ENCODE data around the gene PNPLA2. TPM values are rescaled to one million over a fixed set of nuclear protein-coding genes. Genes with fewer than 3 reads are reported as not detected.
A peak's percentile ranks its signal among the peaks of the same experiment; 100 is the strongest.

The PNPLA2 gene, protein sequence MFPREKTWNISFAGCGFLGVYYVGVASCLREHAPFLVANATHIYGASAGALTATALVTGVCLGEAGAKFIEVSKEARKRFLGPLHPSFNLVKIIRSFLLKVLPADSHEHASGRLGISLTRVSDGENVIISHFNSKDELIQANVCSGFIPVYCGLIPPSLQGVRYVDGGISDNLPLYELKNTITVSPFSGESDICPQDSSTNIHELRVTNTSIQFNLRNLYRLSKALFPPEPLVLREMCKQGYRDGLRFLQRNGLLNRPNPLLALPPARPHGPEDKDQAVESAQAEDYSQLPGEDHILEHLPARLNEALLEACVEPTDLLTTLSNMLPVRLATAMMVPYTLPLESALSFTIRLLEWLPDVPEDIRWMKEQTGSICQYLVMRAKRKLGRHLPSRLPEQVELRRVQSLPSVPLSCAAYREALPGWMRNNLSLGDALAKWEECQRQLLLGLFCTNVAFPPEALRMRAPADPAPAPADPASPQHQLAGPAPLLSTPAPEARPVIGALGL
- polyA plus RNA-seq (2014; cell fraction: cytosol; rRNA removed): 23.7 and 25.9 TPM in 2 replicates
- 119 and 135 TPM in 2 replicates for polyA plus RNA-seq (2014; cell fraction: nucleus; rRNA removed)

DNA sequence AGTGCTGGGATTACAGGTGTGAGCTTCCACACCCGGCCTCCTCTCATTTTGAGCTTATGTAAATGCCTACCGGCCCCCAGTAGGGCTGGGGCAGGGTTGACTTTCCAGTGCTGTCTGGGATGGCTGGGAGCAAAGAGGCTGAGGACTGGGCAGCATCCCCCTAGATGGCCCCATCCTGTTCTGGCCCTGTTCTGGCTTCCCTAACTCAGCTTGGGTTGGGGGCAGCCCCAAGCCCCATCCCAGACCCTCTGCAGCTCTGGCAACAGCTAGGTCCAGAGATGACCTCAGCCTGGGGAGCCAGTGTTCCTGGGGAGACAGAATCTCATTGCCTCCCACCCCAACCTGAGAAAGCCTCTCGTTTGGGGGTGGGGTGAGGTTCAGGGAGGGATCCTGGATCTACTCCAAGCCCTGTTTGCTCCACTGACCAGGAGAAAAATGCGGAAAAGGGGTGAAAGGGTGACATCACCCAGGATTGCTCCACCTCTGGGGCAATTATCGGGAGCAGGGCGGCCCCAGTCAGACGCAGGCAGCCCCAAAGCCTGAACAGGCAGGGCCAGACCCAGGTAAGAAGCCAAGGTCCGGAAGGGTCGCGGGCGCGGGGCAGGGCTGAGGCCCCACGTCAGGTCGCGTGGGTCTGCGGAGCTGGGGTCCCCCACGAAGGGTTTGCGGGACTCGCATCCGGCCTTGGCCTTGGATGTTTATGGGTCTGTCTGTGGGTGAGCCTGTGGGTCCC lies at the start of gene PNPLA2:
Gene PNPLA2 (plus strand): TSS at position 519 of the 733 bp plus-strand sequence. CDS start 805 bp downstream, outside the sequence.
- no peak for DNase-seq (ENCODE audit: low spot score)

DNA sequence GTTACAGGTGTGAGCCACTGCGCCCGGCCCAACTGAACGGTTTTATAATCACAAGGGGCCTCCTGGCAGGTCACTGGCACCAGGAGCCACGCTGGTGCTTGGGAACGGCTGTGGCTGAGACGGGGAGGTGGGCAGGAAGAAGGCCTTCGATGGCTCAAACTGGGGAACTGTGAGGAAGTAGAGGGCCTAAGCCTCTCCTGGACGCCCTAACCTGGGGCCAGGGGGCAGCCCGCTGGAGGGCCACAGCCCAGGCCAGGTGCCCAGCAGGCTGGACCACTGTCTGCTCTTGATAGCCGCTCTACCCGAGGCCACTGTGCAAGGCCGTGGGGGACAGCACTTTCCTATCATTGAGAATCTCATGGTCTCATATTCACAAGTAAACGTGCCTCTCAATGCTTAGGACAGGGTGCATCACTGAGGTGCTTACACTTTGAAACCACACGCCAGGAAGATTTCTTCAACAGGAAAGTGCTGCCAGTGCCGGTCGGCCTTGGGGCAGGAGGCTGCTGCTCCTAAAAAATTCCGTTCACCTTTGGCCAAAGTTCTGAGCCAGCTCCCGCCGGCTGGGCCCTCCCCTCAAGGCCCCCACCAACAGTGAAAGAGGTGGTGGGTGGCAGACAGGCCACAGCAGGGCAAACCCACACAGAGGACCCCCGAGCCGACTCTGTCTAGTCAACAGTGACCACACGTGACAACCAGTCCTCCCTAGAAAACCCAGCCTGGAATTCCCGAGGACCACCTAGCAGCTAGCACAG lies 48.6 kb upstream of the PNPLA2 start:
- DNase-seq (ENCODE audit: low spot score): no peak

DNA sequence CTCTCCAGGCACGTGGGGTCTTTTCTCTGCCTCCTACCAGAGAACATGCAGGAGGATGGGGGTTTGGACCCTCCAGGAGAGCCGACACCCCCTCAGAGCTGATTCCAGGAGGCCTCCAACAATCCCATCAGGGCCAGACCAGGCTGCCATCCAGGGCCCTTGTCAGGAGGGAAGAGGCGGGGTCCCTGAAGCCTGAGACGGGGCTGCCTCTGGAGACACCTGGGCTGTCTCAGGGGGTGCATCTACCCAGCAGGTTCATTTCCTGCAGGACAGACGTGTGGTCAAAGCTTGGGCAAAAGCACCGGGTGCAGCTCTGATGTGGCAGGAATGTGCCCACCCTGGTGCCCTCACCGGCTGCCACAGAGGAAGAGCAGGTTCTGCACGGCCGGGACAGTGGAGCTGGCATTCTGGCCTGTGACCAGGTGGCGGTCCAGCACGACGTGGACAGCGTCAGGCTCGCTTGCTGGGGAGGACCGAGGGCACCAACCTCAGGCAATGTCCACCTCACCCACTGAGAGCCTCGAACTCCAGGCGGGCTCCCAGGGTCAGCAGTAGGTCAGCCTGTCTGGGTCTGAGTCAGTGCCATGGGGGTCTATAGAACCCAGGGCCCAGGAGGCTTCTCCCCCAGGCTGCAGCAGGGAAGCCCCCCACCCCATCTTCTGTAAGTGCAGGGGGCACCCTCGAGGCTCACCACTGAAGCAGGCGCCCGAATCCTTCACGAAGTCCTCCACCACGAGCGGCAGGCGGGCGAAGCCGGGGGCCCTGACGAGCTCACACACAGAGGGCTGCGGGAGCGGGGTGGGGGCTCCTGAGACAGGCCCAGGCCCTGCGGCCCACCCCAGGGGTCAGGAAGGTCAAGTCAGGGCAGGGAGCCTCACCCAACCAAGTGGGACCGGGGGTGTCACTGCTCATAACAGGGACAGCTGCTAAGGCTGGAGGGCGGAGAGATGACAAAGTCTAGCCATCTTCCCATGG lies 47.8 kb upstream of the PNPLA2 start:
- no peak for DNase-seq (ENCODE audit: low spot score)

DNA sequence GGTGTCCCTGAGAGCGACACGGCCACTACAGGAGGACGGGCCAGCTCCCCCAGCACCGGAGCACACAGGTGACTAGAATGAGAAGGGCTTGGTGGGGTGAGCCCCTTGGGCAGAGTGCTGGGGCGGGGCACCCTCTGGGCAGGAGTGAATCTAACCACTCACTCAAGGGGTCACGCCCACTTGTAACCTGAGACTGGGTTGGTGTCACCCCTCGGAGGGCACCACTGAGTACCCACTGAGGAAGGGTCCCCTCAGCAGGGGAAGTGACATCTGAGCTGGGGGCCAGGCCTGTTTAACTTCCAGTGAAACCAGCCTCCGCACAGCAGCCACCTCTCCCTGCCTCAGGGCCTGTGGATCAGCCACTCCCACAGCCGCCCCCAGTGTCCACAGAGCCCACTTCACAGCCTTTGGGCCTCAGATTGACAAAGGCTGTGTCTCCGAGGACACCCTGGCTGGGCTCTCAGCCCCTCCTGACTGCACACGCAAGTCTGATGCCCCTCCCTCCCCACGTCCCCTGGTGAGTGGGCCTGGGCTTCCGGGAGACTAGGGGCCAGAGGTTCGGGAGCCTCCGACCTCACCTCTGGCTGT lies 47.0 kb upstream of the PNPLA2 start:
- DNase-seq (ENCODE audit: low spot score): no peak

DNA sequence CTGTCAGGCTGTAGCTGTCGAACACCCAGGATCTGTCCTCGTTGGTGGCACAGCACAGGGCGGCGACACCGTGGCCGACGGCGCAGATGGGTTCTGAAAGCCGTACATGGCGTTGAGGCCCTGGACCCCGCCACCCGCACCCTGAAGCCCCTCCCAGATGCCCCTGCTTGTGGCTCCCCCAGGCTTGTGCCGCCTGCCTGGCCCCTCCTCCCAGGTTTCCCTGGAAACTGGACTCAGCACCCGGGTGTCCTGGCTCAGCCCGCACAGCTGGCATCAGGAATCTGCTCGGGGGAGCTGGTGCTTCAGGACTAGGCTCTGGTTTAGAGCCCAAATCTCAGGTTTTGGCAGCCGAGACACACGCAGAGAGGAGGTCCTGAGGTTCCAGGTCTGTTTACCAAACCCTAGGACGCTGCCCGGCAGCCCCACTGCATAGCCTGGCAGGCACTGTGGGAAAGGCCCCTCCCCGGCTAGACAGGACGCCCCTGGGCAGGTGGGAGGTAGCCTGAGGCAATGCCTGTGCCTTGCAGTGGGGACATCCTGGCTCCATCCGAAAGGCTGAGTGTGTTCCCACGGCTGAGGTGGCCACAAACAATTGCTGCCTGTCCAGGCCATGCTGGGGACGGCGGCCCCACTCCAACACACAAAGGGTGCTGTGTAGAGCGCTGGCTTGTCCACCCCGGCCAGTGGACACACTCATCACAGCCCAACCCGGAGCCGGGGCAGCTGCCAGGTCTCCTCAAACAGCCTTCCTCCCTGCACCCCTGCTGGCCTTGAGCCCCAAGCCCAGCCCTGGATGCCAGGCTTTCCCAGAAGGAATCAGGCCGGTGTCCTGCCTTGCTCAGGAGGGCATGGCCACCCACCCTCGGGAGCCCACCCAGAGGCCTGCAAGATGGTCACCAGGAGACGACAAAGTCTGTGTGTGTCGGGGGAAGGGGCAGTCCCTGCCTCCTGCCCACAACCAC lies 46.0 kb upstream of the PNPLA2 start:
- no peak for DNase-seq (ENCODE audit: low spot score)

DNA sequence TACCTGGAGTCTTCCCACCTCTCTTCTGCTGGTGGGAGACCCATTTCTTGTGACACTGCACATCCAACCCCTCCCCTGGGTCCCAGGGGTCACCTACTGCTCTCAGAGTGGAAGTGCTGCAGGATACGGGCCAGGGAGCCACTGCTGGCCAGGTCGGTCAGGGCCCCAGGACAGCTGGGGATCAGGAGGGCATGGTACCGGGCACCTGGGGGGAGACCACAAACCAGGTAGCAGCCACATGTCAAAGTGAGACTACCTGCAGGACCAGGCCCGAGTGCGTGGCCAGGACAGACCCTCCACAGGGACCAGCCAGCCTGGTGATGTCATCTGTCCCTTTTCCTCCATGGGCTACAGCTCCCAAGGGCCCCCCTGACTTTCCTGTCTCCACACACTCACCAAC lies 45.3 kb upstream of the PNPLA2 start:
- no peak for DNase-seq (ENCODE audit: low spot score)

DNA sequence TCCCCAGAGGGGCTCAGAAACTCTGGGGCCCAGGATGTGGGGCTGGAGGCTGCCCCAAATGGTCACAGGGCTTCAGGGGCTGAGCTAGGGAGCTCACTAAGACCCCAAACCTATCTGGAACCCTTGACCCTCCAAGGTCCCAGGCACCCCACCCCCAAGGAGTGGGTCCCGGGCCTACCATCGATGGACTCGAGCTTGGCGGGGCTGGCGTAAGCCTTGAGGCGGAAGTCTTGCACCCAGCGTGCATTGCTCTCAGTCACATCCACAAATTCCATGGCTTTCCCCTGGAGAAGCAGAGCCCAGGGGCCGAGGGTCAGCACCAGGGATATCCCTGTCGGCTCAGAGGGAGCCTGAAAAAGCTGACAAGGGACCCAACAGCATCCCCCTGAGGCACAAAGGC lies 44.9 kb upstream of the PNPLA2 start:
- no peak for DNase-seq (ENCODE audit: low spot score)

DNA sequence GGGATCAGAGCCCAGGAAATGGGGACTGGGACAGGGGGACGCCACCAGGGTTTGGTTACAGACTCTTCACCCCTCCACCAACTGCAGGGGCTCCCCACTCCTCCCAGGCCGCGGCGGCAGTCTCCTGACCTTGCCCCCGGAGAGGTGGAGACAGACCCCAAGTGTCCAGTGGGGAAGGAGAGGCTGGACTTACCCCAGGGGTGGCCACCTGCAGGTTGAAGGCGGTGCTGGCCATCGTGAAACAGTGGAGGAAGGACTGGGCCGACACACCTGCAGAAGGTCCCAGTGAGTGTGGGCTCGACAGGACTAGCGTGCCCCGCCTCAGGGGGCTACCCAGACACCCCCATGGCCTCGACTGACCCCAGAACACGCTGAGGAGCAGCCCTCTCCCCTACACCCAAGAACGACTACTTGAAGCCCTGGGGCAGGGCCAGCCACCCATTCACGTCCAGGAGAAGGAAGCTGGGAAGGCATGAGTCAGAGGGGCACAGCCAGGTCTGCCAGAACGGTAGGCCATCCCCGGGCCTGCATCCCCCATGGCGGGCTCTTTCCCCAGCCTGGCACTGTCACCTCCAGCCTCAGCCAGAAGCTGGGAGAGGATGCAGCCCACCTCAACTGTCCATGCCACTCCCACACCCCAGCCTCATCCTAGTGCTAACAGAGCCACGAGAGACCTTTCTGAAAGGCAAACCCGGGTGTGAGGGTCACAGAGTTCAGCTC lies 43.7 kb upstream of the PNPLA2 start:
- DNase-seq (ENCODE audit: low spot score): no peak

DNA sequence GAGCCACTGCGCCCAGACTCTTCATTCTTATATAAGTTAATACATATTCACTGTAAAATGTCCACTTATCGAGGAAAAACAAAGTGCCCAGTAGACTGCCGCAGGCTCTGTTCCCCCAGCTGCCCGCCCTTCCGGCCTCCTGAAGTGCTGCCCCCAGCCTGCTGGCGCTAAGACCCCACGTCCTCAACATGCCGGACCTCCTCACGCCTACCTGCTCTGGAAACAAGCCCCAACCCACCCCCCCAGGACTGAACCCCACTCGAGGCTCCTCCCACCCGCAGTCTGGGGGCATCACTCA lies 42.5 kb upstream of the PNPLA2 start:
- no peak for DNase-seq (ENCODE audit: low spot score)

DNA sequence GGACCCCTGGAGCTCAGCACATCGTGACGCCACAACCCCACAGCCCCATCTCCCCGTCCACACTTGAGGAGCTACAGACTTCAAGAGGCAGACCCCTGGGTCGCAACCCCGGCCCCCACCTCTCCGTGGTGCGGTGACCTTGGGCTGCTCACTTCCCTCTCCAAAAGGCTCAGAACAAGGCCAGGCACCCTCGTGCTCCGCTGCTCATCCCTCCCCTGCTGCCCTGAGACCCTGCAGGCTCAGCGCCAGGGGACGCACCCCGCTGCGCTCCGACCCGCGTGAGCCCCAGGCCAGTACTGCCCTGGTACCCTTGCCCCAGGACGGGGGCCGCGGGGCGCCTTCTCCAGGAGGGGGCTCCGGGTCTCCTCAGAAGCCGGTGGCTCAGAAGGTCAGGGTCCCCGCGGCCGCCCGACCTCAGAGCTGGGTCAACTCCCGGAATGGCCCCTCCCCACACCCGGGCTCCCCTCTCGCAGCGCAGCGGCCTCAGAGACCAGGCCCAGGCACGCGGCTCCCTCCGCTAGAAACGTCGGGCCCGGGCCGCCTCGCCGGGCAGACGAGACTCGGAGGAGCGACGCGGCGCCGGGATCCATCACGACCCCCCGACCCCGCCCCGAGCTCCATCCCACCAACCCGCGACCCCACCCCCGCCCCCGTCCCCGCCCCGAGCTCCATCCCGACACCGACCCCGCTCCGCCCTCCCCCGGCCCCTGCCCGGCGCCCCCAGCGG lies 42.0 kb upstream of the PNPLA2 start:
- DNase-seq (ENCODE audit: low spot score): no peak

DNA sequence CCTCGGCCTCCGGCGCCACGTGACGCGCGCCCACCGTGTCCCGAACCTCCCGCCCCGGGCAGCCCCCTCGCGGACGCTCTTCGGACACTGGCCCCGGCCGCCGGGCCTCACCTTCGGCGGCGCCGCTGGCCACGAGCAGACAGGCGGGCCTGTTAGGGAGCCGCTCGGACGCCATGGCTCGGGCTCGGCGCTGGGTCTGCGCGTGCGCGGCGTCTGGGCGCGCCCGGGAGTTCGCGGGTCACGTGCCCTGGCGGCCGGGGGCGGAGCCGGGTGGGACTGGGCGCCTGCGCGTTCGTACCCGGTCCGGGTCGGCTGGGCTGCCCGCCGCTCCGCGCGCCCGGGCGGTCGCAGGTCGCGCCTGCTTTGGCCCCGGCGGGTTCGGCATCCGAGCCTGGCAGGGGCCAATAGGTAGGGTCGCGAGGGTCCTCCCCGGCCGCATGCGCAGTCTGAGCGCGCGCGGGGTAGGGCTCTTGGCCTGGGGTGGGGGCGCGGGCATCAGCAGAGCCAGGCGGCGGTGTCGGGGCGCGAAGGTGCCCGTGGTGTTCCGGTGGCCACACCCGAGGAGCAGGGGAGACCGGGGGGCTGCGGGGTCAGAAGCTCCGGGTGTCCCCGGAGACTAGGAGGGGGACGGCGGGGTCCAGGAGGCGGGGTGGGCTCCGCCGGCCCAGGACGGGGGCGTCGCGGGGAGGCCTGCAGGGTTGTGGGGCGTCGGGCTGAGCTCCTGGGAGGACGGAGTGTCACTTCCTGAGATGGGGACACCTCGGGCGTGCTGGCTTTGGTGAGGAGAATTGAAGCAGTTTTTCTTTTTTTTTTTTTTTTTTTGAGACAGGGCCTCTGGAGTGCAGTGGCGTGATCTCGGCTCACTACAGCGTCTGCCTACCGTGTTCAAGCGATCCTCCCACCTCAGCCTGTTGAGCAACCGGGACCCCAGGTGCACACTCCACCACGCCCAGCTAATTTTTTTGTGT lies 41.1 kb upstream of the PNPLA2 start, which contains the start of gene GATD1:
Gene GATD1 (minus strand): TSS at position 200 of the 968 bp plus-strand sequence. CDS start 25 bp downstream, at position 175.
- peak; percentile 86 for DNase-seq (ENCODE audit: low spot score)

DNA sequence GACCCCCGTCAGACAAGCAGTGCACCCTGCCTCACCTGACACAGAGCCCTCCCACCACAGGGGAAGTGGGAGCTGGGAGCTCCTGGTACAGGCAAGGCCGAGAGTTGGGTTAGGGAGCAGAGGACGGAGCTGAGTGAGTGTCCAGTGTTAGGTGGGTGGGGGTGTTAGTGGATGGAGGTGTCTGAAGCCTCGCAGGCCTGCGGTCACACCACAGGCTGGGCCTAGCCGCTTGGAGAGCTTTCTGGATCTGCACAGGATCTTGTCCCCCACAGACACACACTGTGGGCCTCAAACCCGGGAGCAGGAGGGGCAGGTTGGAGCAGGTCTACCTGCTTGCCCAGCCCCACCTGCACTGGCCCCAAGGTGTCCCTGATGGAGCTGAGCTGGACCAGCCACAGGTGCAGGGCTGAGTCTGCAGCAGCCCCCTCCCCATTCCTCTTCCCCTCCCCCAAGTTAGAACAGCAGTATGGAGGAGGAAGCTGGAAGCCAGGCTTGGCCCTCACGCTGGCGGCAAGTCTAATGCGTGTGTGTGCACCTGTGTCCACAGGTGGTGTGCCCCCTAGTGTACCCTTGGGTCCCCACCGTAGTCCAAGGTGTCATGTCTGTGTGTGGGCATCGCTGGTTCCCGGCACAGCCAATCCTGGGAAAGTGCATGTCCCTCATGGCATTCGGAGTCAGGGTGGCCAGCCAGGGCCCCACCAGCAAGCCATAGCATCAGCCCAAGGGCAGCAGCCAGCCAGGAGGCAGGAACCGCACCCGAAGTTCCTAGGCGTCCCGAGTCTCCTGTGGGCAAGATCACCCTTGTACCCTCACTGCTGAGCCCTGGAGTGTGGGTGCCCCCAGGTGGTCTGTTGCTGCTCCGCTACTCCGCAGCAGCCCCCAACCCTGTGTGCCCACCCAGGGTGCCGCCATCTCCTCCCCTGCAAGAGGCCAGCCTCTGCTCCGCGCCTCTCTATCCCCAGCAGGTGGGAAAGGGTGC lies 39.4 kb upstream of the PNPLA2 start:
- no peak for DNase-seq (ENCODE audit: low spot score)

DNA sequence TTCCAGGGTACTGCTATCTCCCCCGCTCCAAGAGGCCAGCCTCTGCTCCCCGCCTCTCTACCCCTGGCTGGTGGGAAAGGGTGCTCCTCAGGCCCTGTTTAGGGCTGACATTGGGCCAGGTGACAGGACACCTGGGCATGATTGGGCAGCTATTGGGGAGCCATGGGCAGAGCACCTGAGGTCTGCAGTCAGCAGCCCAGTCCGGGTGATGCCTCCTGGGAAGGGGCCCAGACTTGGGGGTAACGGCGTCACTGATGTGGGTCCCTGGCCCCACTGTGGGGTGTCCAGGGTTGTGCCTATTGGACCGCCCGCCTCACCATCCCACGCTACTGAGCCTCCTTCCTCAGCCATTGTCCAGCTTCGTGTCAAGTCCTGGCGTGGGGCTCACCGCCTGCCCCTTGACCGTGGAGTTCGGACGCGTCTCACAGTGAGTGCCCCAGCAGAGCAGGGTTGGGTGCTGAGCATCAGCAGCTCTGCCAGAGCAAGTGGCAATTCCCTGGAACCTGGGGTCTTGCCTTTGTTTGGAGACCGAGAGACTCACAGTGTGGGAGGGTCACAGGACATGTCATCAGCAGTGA lies 38.7 kb upstream of the PNPLA2 start:
- no peak for DNase-seq (ENCODE audit: low spot score)

DNA sequence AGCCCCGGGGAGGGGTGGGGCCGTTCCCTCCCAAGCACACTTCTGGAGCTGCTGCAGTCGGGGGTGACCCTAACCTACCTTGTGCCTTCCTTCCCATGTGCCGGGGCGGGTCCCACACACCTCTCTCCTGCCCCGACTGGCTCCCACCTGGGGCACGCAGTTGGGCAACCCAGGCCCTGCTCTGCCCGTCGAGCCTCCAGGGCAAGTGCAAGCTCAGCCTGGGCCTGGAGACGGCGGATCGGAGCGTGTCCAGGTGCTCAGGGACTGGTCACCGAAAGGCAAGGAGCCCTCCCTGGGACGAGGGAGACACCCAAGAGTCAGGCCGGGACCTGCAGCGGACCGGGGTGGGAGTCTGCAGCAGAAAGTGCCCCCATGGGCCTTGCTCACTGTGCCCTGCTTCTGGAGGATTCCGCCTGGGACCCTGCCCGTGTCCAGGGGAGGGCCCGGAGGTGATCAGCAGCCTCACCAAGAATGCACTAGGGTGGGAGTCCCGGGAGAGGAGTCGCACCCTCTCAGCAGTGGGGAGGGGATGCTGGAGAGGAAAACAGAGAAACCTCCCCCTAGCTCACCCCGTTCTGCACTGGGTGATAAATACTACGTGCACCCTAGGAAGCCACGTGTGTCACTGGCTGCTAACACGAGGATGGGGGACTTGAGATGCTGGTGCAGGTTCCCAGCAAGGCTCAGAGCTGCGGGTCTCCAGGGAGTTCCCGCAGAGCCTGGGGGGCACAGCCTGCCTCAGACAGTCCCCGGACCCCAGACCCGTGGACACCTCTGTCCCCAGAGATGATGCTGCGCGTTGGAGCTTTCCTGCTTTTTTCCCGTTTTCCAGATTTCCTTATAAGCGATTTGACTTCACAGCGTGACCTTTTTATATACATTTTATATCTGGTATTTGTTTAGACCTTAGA lies 36.2 kb upstream of the PNPLA2 start:
- DNase-seq (ENCODE audit: low spot score): no peak

Data from SK-N-DZ (cell line).